GM19467 (cell line): ENCODE data around the gene RAX.
"Not testable (repeated sequence)": the region's sequence is repeated elsewhere in the genome, so short reads cannot be mapped to it uniquely, and the experiment has no call there.

ENCODE experiments used
- ATAC-seq: cut with Tn5 transposase; IDR thresholded peaks from one replicate; pipeline ENCODE4 v1.9.1; 2021; ENCODE audit warnings: mild to moderate bottlenecking, moderate library complexity; ENCODE audit not compliant: unreplicated experiment

The RAX gene

DNA sequence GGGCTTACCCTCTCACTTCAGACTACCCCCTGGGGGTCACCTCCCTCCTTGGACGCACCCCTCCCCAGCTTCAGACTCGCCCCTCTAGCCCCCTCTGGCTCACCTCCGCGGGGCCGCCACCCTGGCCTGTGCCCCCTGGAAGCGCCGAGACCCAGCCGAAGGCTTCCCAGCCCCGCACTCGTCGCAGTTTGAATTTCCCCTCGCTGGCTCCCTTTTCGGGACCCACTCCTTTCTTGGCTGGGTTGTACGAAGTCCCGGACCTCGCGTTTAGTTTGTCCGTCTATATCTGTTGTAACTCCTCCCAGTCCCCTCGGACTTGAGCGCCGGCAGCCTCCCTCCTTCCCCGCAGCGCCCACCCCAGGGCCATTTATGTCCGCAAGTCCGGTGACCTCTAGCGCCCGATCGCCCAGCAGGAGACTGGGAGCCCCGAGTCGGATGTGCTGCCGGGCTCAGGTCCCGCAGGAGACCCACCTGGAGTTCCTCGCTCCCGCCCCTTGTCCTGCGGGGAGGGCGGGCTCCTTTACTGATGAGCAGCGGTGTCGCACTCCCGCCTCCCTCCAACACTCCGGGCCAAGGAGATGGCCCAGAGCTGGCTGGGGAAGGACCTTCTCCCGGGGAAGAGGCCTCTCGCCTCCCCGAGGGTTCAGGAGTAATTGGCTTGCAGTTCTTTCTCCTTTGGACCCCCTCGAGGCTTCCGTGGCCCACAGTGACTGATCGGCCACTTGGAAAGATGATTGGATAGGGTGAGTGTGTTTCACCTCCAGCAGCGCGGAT lies 692 bp upstream of the RAX start:
- no peak for ATAC-seq

DNA sequence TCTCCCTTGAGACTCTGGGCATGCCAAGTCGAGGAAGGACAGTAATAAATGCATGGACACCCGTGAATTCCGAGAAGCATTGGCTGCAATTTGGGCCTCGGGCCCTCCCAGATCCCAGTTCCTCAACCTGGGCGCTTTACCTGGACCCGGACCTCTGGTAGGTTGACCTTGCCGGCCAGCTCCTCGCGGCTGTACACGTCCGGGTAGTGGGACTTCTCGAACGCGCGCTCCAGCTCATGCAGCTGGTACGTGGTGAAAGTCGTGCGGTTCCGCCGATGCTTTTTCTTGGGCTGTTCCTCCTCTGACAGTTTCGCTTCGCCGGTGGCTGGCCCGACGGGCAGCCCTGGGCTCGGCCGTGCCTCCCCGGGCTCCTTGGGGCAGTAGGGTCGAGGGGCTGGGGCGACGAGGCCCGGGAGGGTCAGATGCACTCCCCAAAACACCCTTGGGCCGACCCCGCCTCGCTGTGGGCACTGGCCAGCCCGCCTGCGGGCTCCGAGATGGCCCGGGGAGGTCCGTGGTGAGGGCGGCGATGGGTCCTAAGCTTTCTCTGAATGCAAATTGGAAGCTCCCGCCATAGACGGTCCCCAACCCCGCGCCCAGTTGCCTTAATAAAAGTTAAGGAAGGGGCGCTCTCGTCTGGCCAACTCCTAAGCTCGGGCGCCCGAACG lies 899 bp downstream of the RAX start:
- ATAC-seq = no peak

DNA sequence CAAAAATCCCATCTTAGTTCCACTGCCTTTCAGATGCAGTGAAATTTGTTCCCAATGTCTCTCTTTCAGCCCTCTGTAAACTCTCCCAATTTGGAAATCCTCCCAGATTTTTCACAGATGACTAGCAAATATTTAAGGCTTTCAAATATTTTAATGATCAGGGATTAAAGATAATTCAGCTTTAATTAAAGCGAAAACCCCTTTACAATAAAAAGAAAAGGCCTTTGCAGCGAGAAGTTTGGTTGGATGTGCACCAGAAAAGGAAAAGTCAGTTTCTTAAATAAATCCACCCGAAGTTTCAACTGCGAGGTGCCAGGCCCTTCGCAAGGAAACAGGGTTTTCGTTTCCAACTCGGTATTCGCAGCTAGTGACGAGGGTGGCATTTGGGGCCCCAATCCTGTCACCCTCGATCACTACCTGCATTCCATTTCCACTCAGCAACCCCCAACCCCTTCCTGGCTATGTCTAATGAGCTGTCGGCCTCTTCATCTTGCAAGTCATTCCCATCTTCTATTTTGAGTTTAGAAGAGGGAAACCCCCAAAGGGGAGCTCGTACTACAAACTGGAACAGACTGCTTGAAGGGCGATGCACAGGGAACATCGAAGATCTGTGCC lies 1.5 kb downstream of the RAX start:
- no peak for ATAC-seq

- ATAC-seq = no peak
These were observed 2.5 kb downstream of the RAX start for GRCh38 chr18:59270689-59271257.

GRCh38 chr18:59269563-59270119 lies 3.6 kb downstream of the RAX start:
- no peak for ATAC-seq

- no peak for ATAC-seq
These were observed 4.3 kb downstream of the RAX start for GRCh38 chr18:59268721-59269562.

GRCh38 chr18:59268127-59268720 lies 5.0 kb downstream of the RAX start:
- ATAC-seq = no peak

- ATAC-seq = no peak
These were observed 5.6 kb downstream of the RAX start for GRCh38 chr18:59267503-59268126.

DNA sequence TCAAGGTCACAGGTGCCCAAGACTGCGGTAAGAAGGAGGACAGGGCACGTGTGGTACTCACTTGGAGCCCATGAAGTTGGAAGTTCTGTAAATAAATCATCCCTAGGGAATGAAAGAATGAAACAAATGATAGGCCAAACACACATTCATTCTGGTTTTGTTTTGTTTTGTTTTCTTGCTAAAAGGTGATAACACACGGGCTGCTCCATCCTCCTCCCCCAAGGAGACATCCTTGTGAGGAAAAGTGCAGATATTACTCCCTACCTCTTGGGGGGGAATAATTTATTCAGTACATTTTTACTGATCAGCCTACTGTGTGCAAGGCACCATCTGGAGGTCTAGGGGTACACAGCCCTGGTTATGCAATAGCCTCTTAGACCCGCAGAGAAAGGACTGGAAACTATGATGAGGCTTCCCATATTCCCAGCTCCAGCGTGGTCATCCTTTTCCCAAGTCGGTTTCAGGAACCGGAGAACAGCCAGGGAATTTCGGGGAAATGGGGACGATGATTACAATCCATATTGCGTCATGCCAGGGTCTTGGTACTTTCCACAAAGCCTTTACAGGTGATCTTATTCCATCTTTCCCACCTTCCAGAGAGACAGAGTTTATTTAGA lies 6.3 kb downstream of the RAX start:
- ATAC-seq = no peak

GRCh38 chr18:59266459-59266858 lies 6.8 kb downstream of the RAX start:
- no peak for ATAC-seq

GRCh38 chr18:59265974-59266369 lies 7.3 kb downstream of the RAX start:
- no peak for ATAC-seq

- no peak for ATAC-seq
These were observed 7.8 kb downstream of the RAX start for GRCh38 chr18:59265246-59265973.

- ATAC-seq = no peak
These were observed 8.5 kb downstream of the RAX start for GRCh38 chr18:59264651-59265245.

GRCh38 chr18:59264121-59264571 lies 9.1 kb downstream of the RAX start:
- no peak for ATAC-seq

- ATAC-seq = no peak
These were observed 9.6 kb downstream of the RAX start for GRCh38 chr18:59263661-59264060.

GRCh38 chr18:59262243-59262642 lies 11.0 kb downstream of the RAX start:
- not testable (repeated sequence) for ATAC-seq

GRCh38 chr18:59261842-59262241 lies 11.4 kb downstream of the RAX start:
- not testable (repeated sequence) for ATAC-seq

DNA sequence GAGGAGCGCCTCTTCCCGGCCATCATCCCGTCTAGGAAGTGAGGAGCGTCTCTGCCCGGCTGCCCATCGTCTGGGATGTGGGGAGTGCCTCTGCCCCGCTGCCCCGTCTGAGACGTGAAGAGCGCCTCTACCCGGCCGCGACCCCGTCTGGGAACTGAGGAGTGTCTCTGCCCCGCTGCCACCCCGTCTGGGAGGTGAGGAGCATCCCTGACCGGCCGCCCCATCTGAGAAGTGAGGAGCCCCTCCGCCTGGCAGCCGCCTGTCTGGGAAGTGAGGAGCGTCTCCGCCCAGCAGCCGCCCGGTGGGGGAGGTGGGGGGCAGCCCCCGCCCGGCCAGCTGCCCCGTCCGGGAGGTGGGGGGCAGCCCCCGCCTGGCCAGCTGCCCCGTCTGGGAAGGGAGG lies 17.8 kb downstream of the RAX start:
- ATAC-seq = not testable (repeated sequence)
